K562 (cell line): ENCODE results near the gene TRPV5. TPM values are rescaled to one million over a fixed set of nuclear protein-coding genes. Genes with fewer than 3 reads are reported as not detected.
A peak's percentile ranks its signal among the peaks of the same experiment; 100 is the strongest.

Experiments
- BCL6 ChIP-seq: fragments of 250-450 bp; sonication (Bioruptor Pico); IDR thresholded peaks from 2 replicates; pipeline ENCODE4 v1.4.0; 2020
- CAMTA2 ChIP-seq: fragments of 250-450 bp; sonication (Bioruptor Pico); conservative IDR thresholded peaks from 2 replicates; pipeline ENCODE4 v1.5.1; 2022
- CBFA2T3 ChIP-seq: fragments of 450-650 bp; IDR thresholded peaks from 2 replicates; pipeline ENCODE4 v1.6.1; 2017
- GATAD2B ChIP-seq: fragments of 450-650 bp; IDR thresholded peaks from 2 replicates; pipeline ENCODE4 v1.6.1; 2017; ENCODE audit warnings: mild to moderate bottlenecking, borderline replicate concordance
- HMG20B ChIP-seq: fragments of 250-450 bp; sonication (Bioruptor Pico); IDR thresholded peaks from 2 replicates; pipeline ENCODE4 v1.5.0; 2021; ENCODE audit warnings: mild to moderate bottlenecking
- IRF1 ChIP-seq: sonication (generic); formaldehyde crosslinking; IDR thresholded peaks from 2 replicates; pipeline ENCODE4 v1.8.0; 2022; ENCODE audit warnings: missing genetic modification reagents, mild to moderate bottlenecking, borderline replicate concordance
- JUN ChIP-seq, 2 experiments: sonication (generic) in 1 of 2; formaldehyde crosslinking in 1 of 2; IDR thresholded peaks; 2 replicates each; pipeline versions ENCODE4 v1.6.1 to v1.8.0; 2012 to 2022; ENCODE audit warnings: borderline replicate concordance in 2 of 2, mild to moderate bottlenecking in 2 of 2, improper control_type of control experiment in 1 of 2, low read depth in 1 of 2, low read length in 1 of 2, missing genetic modification reagents in 1 of 2
- KLF1 ChIP-seq: fragments of 450-650 bp; IDR thresholded peaks from 2 replicates; pipeline ENCODE4 v1.6.1; 2016; ENCODE audit warnings: missing genetic modification characterization, missing compliant biosample characterization
- LEF1 ChIP-seq: fragments of 450-650 bp; IDR thresholded peaks from 2 replicates; pipeline ENCODE4 v1.6.1; 2016; ENCODE audit warnings: mild to moderate bottlenecking
- MBD2 ChIP-seq: sonication (generic); IDR thresholded peaks from 2 replicates; pipeline ENCODE4 v1.6.1; 2016; ENCODE audit warnings: low read depth, borderline replicate concordance
- NCOA1 ChIP-seq: fragments of 450-650 bp; IDR thresholded peaks from 2 replicates; pipeline ENCODE4 v1.6.1; 2016; ENCODE audit warnings: low read depth
- SETDB1 ChIP-seq: IDR thresholded peaks from one replicate; pipeline ENCODE4 v1.6.1; 2012; ENCODE audit warnings: low read length, control low read depth, inconsistent platforms
- SIRT6 ChIP-seq: IDR thresholded peaks from one replicate; pipeline ENCODE4 v1.6.1; 2012; ENCODE audit warnings: low read depth, mild to moderate bottlenecking, control low read depth, inconsistent platforms, low read length, moderate library complexity
- SRSF9 ChIP-seq: fragments of 200-400 bp; formaldehyde crosslinking; IDR thresholded peaks from 2 replicates; pipeline ENCODE4 v1.6.1; 2017; ENCODE audit warnings: low read depth, low read length, borderline replicate concordance
- XRCC5 ChIP-seq: fragments of 200-400 bp; formaldehyde crosslinking; IDR thresholded peaks from 2 replicates; pipeline ENCODE4 v1.6.1; 2017; ENCODE audit warnings: low read depth, mild to moderate bottlenecking, low read length
- ZNF146 ChIP-seq: IDR thresholded peaks from one replicate; pipeline ENCODE4 v1.6.1; 2018; ENCODE audit warnings: missing compliant biosample characterization; ENCODE audit not compliant: unreplicated experiment
- ZNF174 ChIP-seq: fragments of 250-450 bp; sonication (Bioruptor Pico); IDR thresholded peaks from 2 replicates; pipeline ENCODE4 v1.4.0; 2020; ENCODE audit warnings: mild to moderate bottlenecking
- ZNF589 ChIP-seq: fragments of 200-800 bp; sonication (Bioruptor generic); IDR thresholded peaks from 2 replicates; pipeline ENCODE4 v1.6.1; 2016; ENCODE audit warnings: low read depth, missing genetic modification characterization, missing compliant biosample characterization
- ZNF696 ChIP-seq: fragments of 250-450 bp; sonication (Bioruptor Pico); conservative IDR thresholded peaks from 2 replicates; pipeline ENCODE4 v1.4.0; 2020; ENCODE audit warnings: mild to moderate bottlenecking, moderate library complexity
- polyA plus RNA-seq, 8 experiments: library from polyadenylated mRNA; depleted of rRNA in 4 of 8; stranded (reverse) in 5 of 8; unstranded in 3 of 8; fragments of >200 nt; fragmentation: Nextera tagmentation in 2 of 8; fragmentation: Illumina TruSeq in 1 of 8; extraction: Ambion mirVana in 2 of 8; extraction: Trizol in 1 of 8; gene quantifications; 2 replicates each; pipeline versions ENCODE4 v1.2.1 to v1.2.3, GENCODE V29; 2011 to 2014; ENCODE audit warnings: inconsistent platforms in 1 of 8, missing spikeins in 1 of 8
- total RNA-seq, 7 experiments: library from RNA; depleted of rRNA in 6 of 7; stranded (reverse); fragments of >200 nt in 6 of 7; fragmentation: Illumina TruSeq in 2 of 7; extraction: Trizol in 2 of 7; gene quantifications; 2 replicates each; pipeline versions ENCODE4 v1.2.1 to v1.2.3, GENCODE V29; 2011 to 2021; ENCODE audit warnings: low replicate concordance in 1 of 7
- TF ChIP-seq, protein P1 (sequence below): sonication (generic); formaldehyde crosslinking; IDR thresholded peaks from 2 replicates; pipeline ENCODE4 v1.8.1; 2023; ENCODE audit warnings: mild to moderate bottlenecking, missing genetic modification reagents
- TF ChIP-seq, protein P2 (sequence below): fragments of 250-450 bp; sonication (Bioruptor Pico); IDR thresholded peaks from 2 replicates; pipeline ENCODE4 v1.4.0; 2020; ENCODE audit warnings: mild to moderate bottlenecking, moderate library complexity, borderline replicate concordance
- TF ChIP-seq, protein P3 (sequence below): fragments of 450-650 bp; IDR thresholded peaks from 2 replicates; pipeline ENCODE4 v1.6.1; 2018; ENCODE audit warnings: mild to moderate bottlenecking, low read depth; ENCODE audit not compliant: partially characterized antibody

Gene TRPV5
- total and polyA plus RNA-seq, 9 of the 15 experiments (the other 6 are each of a cell fraction or from before 2014, with no cell fraction given) = not detected

DNA sequence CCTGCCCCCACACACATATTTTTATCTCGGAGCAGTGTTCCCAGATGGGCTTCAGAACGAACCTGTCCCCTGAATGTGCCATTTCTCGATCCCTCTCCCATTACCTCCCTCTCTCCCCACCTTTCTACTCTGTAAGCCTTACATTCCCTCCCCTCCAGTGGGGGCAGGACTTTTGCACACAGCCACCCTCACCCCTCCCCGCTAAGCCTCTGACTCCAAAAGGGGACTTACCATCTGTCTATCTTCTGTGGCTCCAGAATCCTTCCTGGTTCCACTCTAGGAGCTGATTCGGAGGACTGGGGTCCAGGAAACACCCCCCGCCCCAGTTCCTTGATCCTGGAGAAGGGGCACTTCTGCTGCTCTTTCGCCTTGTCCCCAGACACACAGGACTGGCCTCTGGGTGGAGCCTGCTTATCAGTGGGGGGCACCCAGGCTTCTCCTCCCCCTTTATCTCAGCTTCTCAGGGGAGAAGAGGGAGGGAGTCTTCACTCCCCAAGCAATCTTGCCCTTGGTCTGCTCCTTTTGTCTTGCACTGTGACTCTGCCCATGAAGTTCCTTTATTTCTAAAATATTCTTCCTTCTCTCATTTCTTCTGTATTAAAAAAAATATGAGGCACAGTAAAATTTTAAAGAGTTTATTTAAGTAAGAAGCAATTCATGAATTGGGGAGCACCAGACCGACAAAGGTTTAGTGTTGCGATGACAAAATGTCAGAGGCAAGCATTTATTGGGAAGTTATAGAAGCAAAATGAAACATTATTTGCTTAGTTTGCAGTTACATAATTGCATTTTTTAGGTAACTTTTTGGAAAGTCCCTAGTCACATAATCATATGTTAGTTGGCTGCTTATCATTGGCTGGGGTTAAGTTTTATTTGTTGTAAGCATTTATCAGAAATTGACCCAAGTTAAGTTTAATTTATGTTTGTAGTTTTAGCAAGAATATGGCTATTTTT lies 28.7 kb upstream of the TRPV5 start, which contains the start of gene KEL (continued):
- peak; percentile 87; the same call in 1 of the 2 replicates for TF ChIP-seq GATAD2B
- no peak for TF ChIP-seq BCL6 (CRISPR knock-in tag)
- TF ChIP-seq LEF1 = peak; percentile 85
- no peak for TF ChIP-seq SRSF9
- TF ChIP-seq ZNF696 (CRISPR knock-in tag) = no peak
- no peak for TF ChIP-seq SETDB1
- TF ChIP-seq KLF1 (tag) = 0 out of 2 replicates have a peak, but pooled peaks have one; percentile 17
- TF ChIP-seq ZNF589 (CRISPR knock-in tag) = no peak
- TF ChIP-seq XRCC5 = peak; percentile 81; the same call in 1 of the 2 replicates
- TF ChIP-seq JUN (IDR thresholded peaks at IDR 0.05; ENCODE audit: borderline replicate concordance, low read depth, low read length) = no peak
- TF ChIP-seq JUN (CRISPR knock-in tag; IDR thresholded peaks at IDR 0.05; ENCODE audit: borderline replicate concordance) = no peak
- TF ChIP-seq ZNF174 (CRISPR knock-in tag) = no peak
- TF ChIP-seq, protein P1, sequence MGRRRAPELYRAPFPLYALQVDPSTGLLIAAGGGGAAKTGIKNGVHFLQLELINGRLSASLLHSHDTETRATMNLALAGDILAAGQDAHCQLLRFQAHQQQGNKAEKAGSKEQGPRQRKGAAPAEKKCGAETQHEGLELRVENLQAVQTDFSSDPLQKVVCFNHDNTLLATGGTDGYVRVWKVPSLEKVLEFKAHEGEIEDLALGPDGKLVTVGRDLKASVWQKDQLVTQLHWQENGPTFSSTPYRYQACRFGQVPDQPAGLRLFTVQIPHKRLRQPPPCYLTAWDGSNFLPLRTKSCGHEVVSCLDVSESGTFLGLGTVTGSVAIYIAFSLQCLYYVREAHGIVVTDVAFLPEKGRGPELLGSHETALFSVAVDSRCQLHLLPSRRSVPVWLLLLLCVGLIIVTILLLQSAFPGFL = no peak
- peak; percentile 97 for TF ChIP-seq CBFA2T3
- TF ChIP-seq MBD2 = 0 out of 2 replicates have a peak, but pooled peaks have one; percentile 72
- TF ChIP-seq, protein P2, sequence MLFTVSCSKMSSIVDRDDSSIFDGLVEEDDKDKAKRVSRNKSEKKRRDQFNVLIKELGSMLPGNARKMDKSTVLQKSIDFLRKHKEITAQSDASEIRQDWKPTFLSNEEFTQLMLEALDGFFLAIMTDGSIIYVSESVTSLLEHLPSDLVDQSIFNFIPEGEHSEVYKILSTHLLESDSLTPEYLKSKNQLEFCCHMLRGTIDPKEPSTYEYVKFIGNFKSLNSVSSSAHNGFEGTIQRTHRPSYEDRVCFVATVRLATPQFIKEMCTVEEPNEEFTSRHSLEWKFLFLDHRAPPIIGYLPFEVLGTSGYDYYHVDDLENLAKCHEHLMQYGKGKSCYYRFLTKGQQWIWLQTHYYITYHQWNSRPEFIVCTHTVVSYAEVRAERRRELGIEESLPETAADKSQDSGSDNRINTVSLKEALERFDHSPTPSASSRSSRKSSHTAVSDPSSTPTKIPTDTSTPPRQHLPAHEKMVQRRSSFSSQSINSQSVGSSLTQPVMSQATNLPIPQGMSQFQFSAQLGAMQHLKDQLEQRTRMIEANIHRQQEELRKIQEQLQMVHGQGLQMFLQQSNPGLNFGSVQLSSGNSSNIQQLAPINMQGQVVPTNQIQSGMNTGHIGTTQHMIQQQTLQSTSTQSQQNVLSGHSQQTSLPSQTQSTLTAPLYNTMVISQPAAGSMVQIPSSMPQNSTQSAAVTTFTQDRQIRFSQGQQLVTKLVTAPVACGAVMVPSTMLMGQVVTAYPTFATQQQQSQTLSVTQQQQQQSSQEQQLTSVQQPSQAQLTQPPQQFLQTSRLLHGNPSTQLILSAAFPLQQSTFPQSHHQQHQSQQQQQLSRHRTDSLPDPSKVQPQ (CRISPR knock-in tag) = no peak; the same call in 1 of the 2 replicates
- TF ChIP-seq ZNF146 (CRISPR knock-in tag) = no peak
- TF ChIP-seq, protein P3, sequence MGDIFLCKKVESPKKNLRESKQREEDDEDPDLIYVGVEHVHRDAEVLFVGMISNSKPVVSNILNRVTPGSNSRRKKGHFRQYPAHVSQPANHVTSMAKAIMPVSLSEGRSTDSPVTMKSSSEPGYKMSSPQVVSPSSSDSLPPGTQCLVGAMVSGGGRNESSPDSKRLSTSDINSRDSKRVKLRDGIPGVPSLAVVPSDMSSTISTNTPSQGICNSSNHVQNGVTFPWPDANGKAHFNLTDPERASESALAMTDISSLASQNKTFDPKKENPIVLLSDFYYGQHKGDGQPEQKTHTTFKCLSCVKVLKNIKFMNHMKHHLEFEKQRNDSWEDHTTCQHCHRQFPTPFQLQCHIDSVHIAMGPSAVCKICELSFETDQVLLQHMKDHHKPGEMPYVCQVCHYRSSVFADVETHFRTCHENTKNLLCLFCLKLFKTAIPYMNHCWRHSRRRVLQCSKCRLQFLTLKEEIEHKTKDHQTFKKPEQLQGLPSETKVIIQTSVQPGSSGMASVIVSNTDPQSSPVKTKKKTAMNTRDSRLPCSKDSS = no peak
- no peak for TF ChIP-seq CAMTA2
- no peak for TF ChIP-seq IRF1 (CRISPR knock-in tag)
- no peak for TF ChIP-seq SIRT6
- peak; percentile 55; the same call in 1 of the 2 replicates for TF ChIP-seq NCOA1
- TF ChIP-seq HMG20B (CRISPR knock-in tag) = no peak
